SK-N-SH treated with all-trans-retinoic acid at 6 μM for 48 hours (cell line): ENCODE results near the gene RPL41.
"Not testable (repeated sequence)": the region's sequence is repeated elsewhere in the genome, so short reads cannot be mapped to it uniquely, and the experiment has no call there.

Experiments
- ATAC-seq: fragments of 200-7000 bp; cut with Tn5 transposase; 3 replicates; pipeline ENCODE4 v1.9.1; 2020; ENCODE audit warnings: mild to moderate bottlenecking, moderate library complexity
- ARNTL ChIP-seq: fragments of 450-650 bp; formaldehyde crosslinking; IDR thresholded peaks from 2 replicates; pipeline ENCODE4 v1.5.0; 2020; ENCODE audit warnings: low read depth, mild to moderate bottlenecking, moderate library complexity, borderline replicate concordance
- BACH2 ChIP-seq: fragments of 250-450 bp; sonication (Bioruptor Pico); IDR thresholded peaks from 2 replicates; pipeline ENCODE4 v1.9.0; 2021; ENCODE audit warnings: mild to moderate bottlenecking, borderline replicate concordance
- CREB5 ChIP-seq: fragments of 250-450 bp; sonication (Bioruptor Pico); IDR thresholded peaks from 2 replicates; pipeline ENCODE4 v1.5.1; 2020; ENCODE audit warnings: low read depth, mild to moderate bottlenecking, moderate library complexity
- CSDC2 ChIP-seq: fragments of 250-450 bp; sonication (Bioruptor Pico); IDR thresholded peaks from 2 replicates; pipeline ENCODE4 v1.5.0; 2020; ENCODE audit warnings: mild to moderate bottlenecking, moderate library complexity
- ESRRG ChIP-seq: fragments of 250-450 bp; sonication (Bioruptor Pico); IDR thresholded peaks from 2 replicates; pipeline ENCODE4 v1.6.1; 2021; ENCODE audit warnings: mild to moderate bottlenecking
- GLIS3 ChIP-seq: fragments of 250-450 bp; sonication (Bioruptor Pico); IDR thresholded peaks from 2 replicates; pipeline ENCODE4 v1.5.0; 2020; ENCODE audit warnings: mild to moderate bottlenecking, moderate library complexity
- ISL1 ChIP-seq: fragments of 250-450 bp; sonication (Bioruptor Pico); IDR thresholded peaks from 2 replicates; pipeline ENCODE4 v2.1.2; 2022; ENCODE audit warnings: mild to moderate bottlenecking, moderate library complexity
- OSR1 ChIP-seq: fragments of 250-450 bp; sonication (Bioruptor Pico); IDR thresholded peaks from 2 replicates; pipeline ENCODE4 v1.8.0; 2022; ENCODE audit warnings: moderate library complexity, mild to moderate bottlenecking, inconsistent platforms
- PPARA ChIP-seq: fragments of 250-450 bp; sonication (Bioruptor Pico); IDR thresholded peaks from 2 replicates; pipeline ENCODE4 v1.5.0; 2020; ENCODE audit warnings: mild to moderate bottlenecking, borderline replicate concordance
- RARB ChIP-seq: fragments of 250-450 bp; sonication (Bioruptor Pico); IDR thresholded peaks from 2 replicates; pipeline ENCODE4 v1.8.0; 2021; ENCODE audit warnings: mild to moderate bottlenecking, moderate library complexity
- SNAI2 ChIP-seq: fragments of 250-450 bp; sonication (Bioruptor Pico); IDR thresholded peaks from 2 replicates; pipeline ENCODE4 v1.5.0; 2020; ENCODE audit warnings: mild to moderate bottlenecking, moderate library complexity
- TCF4 ChIP-seq: fragments of 250-450 bp; sonication (Bioruptor Pico); IDR thresholded peaks from 2 replicates; pipeline ENCODE4 v1.8.0; 2021; ENCODE audit warnings: mild to moderate bottlenecking, moderate library complexity, borderline replicate concordance
- TOX ChIP-seq: fragments of 250-450 bp; sonication (Bioruptor Pico); IDR thresholded peaks from 2 replicates; pipeline ENCODE4 v1.8.0; 2021; ENCODE audit warnings: mild to moderate bottlenecking, moderate library complexity, borderline replicate concordance
- ZC3H10 ChIP-seq: fragments of 250-450 bp; sonication (Bioruptor Pico); IDR thresholded peaks from 2 replicates; pipeline ENCODE4 v1.5.1; 2021; ENCODE audit warnings: mild to moderate bottlenecking, moderate library complexity
- ZFP3 ChIP-seq: fragments of 250-450 bp; sonication (Bioruptor Pico); IDR thresholded peaks from 2 replicates; pipeline ENCODE4 v1.5.0; 2020; ENCODE audit warnings: mild to moderate bottlenecking, moderate library complexity
- ZFP30 ChIP-seq: fragments of 450-650 bp; formaldehyde crosslinking; IDR thresholded peaks from 2 replicates; pipeline ENCODE4 v1.5.0; 2022; ENCODE audit warnings: mild to moderate bottlenecking, moderate library complexity
- ZNF565 ChIP-seq: fragments of 450-650 bp; formaldehyde crosslinking; conservative IDR thresholded peaks from 2 replicates; pipeline ENCODE4 v1.5.0; 2020; ENCODE audit warnings: low read depth, mild to moderate bottlenecking, moderate library complexity
- ZNF70 ChIP-seq: fragments of 450-650 bp; formaldehyde crosslinking; IDR thresholded peaks from 2 replicates; pipeline ENCODE4 v1.5.0; 2020; ENCODE audit warnings: mild to moderate bottlenecking, moderate library complexity
- ZNF8 ChIP-seq: fragments of 450-650 bp; formaldehyde crosslinking; IDR thresholded peaks from 2 replicates; pipeline ENCODE4 v1.5.0; 2020; ENCODE audit warnings: mild to moderate bottlenecking, moderate library complexity
- TF ChIP-seq, protein P1 (sequence below): fragments of 250-450 bp; sonication (Bioruptor Pico); IDR thresholded peaks from 2 replicates; pipeline ENCODE4 v1.5.0; 2020; ENCODE audit warnings: mild to moderate bottlenecking, moderate library complexity
- TF ChIP-seq, protein P2 (sequence below): fragments of 250-450 bp; sonication (Bioruptor Pico); IDR thresholded peaks from 2 replicates; pipeline ENCODE4 v1.8.0; 2020; ENCODE audit warnings: mild to moderate bottlenecking, moderate library complexity, borderline replicate concordance

Gene RPL41

DNA sequence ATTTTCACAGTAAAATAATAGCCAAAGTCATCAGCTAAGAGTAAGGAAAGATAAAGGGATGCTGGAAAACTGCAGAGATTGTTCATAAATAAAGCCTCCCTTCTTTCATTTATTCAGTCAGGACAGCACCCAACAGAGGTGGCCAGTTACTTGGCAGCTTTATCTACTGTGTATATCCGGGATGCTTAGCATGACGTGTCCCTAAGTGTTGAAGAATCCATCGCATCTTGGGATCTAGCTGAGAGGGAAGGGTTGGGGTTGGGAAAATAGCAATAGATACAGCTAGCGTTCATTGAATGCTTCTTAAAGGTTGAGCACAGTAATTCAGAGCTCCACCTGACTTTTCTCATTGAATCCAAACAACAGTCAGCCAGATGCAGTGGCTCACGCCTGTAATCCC, 42.0 kb upstream of the RPL41 start:
- TF ChIP-seq ESRRG (CRISPR knock-in tag) (no peak), GLIS3 (no peak), ARNTL (CRISPR knock-in tag) (no peak), OSR1 (CRISPR knock-in tag) (no peak), ZC3H10 (CRISPR knock-in tag) (no peak), ZFP3 (CRISPR knock-in tag) (no peak), CREB5 (CRISPR knock-in tag) (no peak), RARB (no peak), ZNF565 (CRISPR knock-in tag) (no peak), CSDC2 (no peak), ZFP30 (no peak), ZNF8 (no peak), SNAI2 (CRISPR knock-in tag) (no peak), ISL1 (CRISPR knock-in tag) (no peak), ZNF70 (CRISPR knock-in tag) (no peak), BACH2 (no peak), PPARA (CRISPR knock-in tag) (no peak)
- TF ChIP-seq, protein P1, sequence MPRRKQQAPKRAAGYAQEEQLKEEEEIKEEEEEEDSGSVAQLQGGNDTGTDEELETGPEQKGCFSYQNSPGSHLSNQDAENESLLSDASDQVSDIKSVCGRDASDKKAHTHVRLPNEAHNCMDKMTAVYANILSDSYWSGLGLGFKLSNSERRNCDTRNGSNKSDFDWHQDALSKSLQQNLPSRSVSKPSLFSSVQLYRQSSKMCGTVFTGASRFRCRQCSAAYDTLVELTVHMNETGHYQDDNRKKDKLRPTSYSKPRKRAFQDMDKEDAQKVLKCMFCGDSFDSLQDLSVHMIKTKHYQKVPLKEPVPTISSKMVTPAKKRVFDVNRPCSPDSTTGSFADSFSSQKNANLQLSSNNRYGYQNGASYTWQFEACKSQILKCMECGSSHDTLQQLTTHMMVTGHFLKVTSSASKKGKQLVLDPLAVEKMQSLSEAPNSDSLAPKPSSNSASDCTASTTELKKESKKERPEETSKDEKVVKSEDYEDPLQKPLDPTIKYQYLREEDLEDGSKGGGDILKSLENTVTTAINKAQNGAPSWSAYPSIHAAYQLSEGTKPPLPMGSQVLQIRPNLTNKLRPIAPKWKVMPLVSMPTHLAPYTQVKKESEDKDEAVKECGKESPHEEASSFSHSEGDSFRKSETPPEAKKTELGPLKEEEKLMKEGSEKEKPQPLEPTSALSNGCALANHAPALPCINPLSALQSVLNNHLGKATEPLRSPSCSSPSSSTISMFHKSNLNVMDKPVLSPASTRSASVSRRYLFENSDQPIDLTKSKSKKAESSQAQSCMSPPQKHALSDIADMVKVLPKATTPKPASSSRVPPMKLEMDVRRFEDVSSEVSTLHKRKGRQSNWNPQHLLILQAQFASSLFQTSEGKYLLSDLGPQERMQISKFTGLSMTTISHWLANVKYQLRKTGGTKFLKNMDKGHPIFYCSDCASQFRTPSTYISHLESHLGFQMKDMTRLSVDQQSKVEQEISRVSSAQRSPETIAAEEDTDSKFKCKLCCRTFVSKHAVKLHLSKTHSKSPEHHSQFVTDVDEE = no peak
- no peak for ATAC-seq

DNA sequence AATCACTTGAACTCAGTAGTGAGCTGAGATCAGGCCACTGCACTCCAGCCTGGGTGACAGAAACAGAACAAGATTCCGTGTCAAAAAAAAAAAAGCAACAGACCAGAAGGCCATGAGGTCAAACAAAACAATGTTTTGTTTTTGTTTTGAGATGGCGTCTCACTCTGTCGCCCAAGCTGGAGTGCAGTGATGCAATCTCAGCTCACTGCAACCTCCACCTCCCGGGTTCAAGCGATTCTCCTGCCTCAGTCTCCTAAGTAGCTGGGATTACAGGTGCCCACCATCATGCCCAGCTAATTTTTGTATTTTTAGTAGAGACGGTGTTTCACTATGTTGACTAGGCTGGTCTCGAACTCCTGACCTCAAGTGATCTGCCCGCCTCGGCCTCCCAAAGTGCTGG, 38.5 kb upstream of the RPL41 start:
- ATAC-seq = not testable (repeated sequence)

- no peak for TF ChIP-seq ZNF565 (CRISPR knock-in tag)
- TF ChIP-seq ESRRG (CRISPR knock-in tag) = no peak
- TF ChIP-seq CSDC2 = no peak
- no peak for TF ChIP-seq TOX (CRISPR knock-in tag)
- no peak for TF ChIP-seq TCF4
- TF ChIP-seq ZNF70 (CRISPR knock-in tag) = no peak
- TF ChIP-seq, protein P1 = no peak
- TF ChIP-seq ARNTL (CRISPR knock-in tag) = no peak
- no peak for TF ChIP-seq ISL1 (CRISPR knock-in tag)
- TF ChIP-seq ZNF8 = no peak
- TF ChIP-seq ZFP30 = no peak
- no peak for TF ChIP-seq SNAI2 (CRISPR knock-in tag)
- TF ChIP-seq, protein P2, sequence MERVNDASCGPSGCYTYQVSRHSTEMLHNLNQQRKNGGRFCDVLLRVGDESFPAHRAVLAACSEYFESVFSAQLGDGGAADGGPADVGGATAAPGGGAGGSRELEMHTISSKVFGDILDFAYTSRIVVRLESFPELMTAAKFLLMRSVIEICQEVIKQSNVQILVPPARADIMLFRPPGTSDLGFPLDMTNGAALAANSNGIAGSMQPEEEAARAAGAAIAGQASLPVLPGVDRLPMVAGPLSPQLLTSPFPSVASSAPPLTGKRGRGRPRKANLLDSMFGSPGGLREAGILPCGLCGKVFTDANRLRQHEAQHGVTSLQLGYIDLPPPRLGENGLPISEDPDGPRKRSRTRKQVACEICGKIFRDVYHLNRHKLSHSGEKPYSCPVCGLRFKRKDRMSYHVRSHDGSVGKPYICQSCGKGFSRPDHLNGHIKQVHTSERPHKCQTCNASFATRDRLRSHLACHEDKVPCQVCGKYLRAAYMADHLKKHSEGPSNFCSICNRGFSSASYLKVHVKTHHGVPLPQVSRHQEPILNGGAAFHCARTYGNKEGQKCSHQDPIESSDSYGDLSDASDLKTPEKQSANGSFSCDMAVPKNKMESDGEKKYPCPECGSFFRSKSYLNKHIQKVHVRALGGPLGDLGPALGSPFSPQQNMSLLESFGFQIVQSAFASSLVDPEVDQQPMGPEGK (CRISPR knock-in tag) = no peak
- TF ChIP-seq CREB5 (CRISPR knock-in tag) = no peak
- ATAC-seq = no peak
These were observed 38.0 kb upstream of the RPL41 start for GRCh38 chr12:56078427-56078826.
